Prostate gland (tissue), 2 donors: ENCODE data around the gene MROH9. TPM values are rescaled to one million over a fixed set of nuclear protein-coding genes. Genes with fewer than 3 reads are reported as not detected.

Experiments used
- DNase-seq: peaks from one replicate; pipeline ENCODE4 v3.0.0-alpha.2; 2019; ENCODE audit warnings: low spot score
- H3K27ac ChIP-seq, 2 donors: fragments of 200-600 bp; sonication (generic); 2 replicates each; pipeline ENCODE4 v1.5.1; 2017 to 2019
- H3K27me3 ChIP-seq: fragments of 200-600 bp; sonication (generic); replicated peaks from 2 replicates; pipeline ENCODE4 v1.5.1; 2019; ENCODE audit not compliant: insufficient read depth
- H3K36me3 ChIP-seq, 2 donors: fragments of 200-600 bp; sonication (generic); 1 replicate in 1 of 2; 2 replicates in 1 of 2; pipeline versions ENCODE4 v1.5.1 to v1.8.1; 2017 to 2019
- H3K4me1 ChIP-seq: fragments of 200-600 bp; sonication (generic); replicated peaks from 2 replicates; pipeline ENCODE4 v1.5.1; 2019
- H3K4me3 ChIP-seq, 2 donors: fragments of 200-600 bp; sonication (generic); 2 replicates each; pipeline ENCODE4 v1.5.1; 2017 to 2019
- H3K9me3 ChIP-seq: fragments of 200-600 bp; sonication (generic); 2 replicates; pipeline ENCODE4 v1.5.1; 2017
- CTCF ChIP-seq, 4 experiments: fragments of 200-600 bp in 2 of 4; fragments of 450-650 bp in 2 of 4; sonication (generic) in 2 of 4; IDR thresholded peaks; 1 replicate in 3 of 4; 2 replicates in 1 of 4; pipeline ENCODE4 v1.5.1; 2016 to 2019; ENCODE audit warnings: antibody characterized with exemption in 4 of 4, mild to moderate bottlenecking in 2 of 4, moderate library complexity in 2 of 4
- POLR2A ChIP-seq: fragments of 450-650 bp; IDR thresholded peaks from one replicate; pipeline ENCODE4 v1.6.1; 2016; ENCODE audit warnings: antibody characterized with exemption, mild to moderate bottlenecking
- POLR2AphosphoS5 ChIP-seq: sonication (generic); formaldehyde crosslinking; IDR thresholded peaks from one replicate; pipeline ENCODE4 v1.6.1; 2017; ENCODE audit warnings: antibody characterized with exemption
- WGBS: methylation state at CpG from one replicate; pipeline ENCODE4 v1.1.5; 2018; 5-methylcytosine and 5-hydroxymethylcytosine counted together
- intact Hi-C: fragments of 100-400 bp; cut with DNase I; formaldehyde crosslinking; loops from one replicate; pipeline ENCODE4 v1.14.2; 2022
- total RNA-seq, 2 donors: library from RNA; depleted of rRNA; stranded (reverse); fragments of >200 nt; gene quantifications; one replicate each; pipeline ENCODE4 v1.1.0, GENCODE V29; 2016

The MROH9 gene
- total RNA-seq, 2 donors from 2014 or later: not detected

GRCh38 chr1:170986901-170987300 lies 51.6 kb downstream of the MROH9 start:
- no peaks in the 10 kb centered on the region for H3K27me3 ChIP-seq
- no peaks in the 10 kb centered on the region for H3K9me3 ChIP-seq
- no peak for DNase-seq
- 89% methylated on average over 3 of the region's 3 CpGs for WGBS
- H3K4me3 ChIP-seq: no peak overlapping the region
- H3K27ac ChIP-seq: no peak overlapping the region
- TF ChIP-seq CTCF (IDR thresholded peaks at IDR 0.05) (no peak), POLR2AphosphoS5 (no peak)
- intact Hi-C loops: no loop called here
- H3K36me3 ChIP-seq: no peaks in the 10 kb centered on the region
- no peaks in the 10 kb centered on the region for H3K4me1 ChIP-seq

- Histone ChIP-seq H3K36me3 (no peaks in the 10 kb centered on the region), H3K27me3 (no peaks in the 10 kb centered on the region), H3K27ac (no peak overlapping the region), H3K4me3 (no peak overlapping the region), H3K9me3 (no peaks in the 10 kb centered on the region), H3K4me1 (no peaks in the 10 kb centered on the region)
- DNase-seq: no peak
- intact Hi-C loops: no loop called here
- WGBS: 68% methylated on average over 5 of the region's 5 CpGs
- no peak for TF ChIP-seq CTCF (IDR thresholded peaks at IDR 0.05)
- TF ChIP-seq POLR2AphosphoS5: no peak
- no peak for TF ChIP-seq POLR2A
These were observed 52.1 kb downstream of the MROH9 start for GRCh38 chr1:170987424-170987823.

- intact Hi-C loops: no loop called here
- Histone ChIP-seq H3K4me1 (no peaks in the 10 kb centered on the region), H3K36me3 (no peaks in the 10 kb centered on the region), H3K27me3 (no peaks in the 10 kb centered on the region), H3K27ac (no peak overlapping the region), H3K9me3 (no peaks in the 10 kb centered on the region), H3K4me3 (no peak overlapping the region)
- DNase-seq: no peak
- no peak for TF ChIP-seq POLR2A
- no peak for TF ChIP-seq CTCF (IDR thresholded peaks at IDR 0.05)
- TF ChIP-seq POLR2AphosphoS5: no peak
These were observed 57.8 kb downstream of the MROH9 start for GRCh38 chr1:170993151-170993550.

- no peaks in the 10 kb centered on the region for H3K36me3 ChIP-seq
- no peak for DNase-seq
- H3K27ac ChIP-seq: no peak overlapping the region
- TF ChIP-seq POLR2A (no peak), POLR2AphosphoS5 (no peak)
- WGBS: 91% methylated on average over 1 of the region's 1 CpG
- no peaks in the 10 kb centered on the region for H3K4me1 ChIP-seq
- H3K4me3 ChIP-seq: no peak overlapping the region
- no peaks in the 10 kb centered on the region for H3K27me3 ChIP-seq
- H3K9me3 ChIP-seq: no peaks in the 10 kb centered on the region
- intact Hi-C loops: no loop called here
These were observed 58.4 kb downstream of the MROH9 start for GRCh38 chr1:170993717-170994116.

GRCh38 chr1:171014880-171015279 lies 79.5 kb downstream of the MROH9 start:
- TF ChIP-seq CTCF (IDR thresholded peaks at IDR 0.05) (no peak), POLR2AphosphoS5 (no peak), POLR2A (no peak)
- intact Hi-C loops: no loop called here

More at GRCh38 chr1:171014880-171015279, 79.5 kb downstream of the MROH9 start:
- no peak overlapping the region for H3K27ac ChIP-seq
- WGBS: 48% methylated on average over 4 of the region's 4 CpGs
- H3K4me3 ChIP-seq: no peak overlapping the region
- no peaks in the 10 kb centered on the region for H3K9me3 ChIP-seq
- DNase-seq: no peak
- H3K27me3 ChIP-seq: no peaks in the 10 kb centered on the region
- no peaks in the 10 kb centered on the region for H3K4me1 ChIP-seq
- no peaks in the 10 kb centered on the region for H3K36me3 ChIP-seq
